Heart right ventricle (tissue), 16 donors: ENCODE measurements around the gene PTBP1. TPM values are rescaled to one million over a fixed set of nuclear protein-coding genes. Genes with fewer than 3 reads are reported as not detected.

Experiments used
- ATAC-seq, 8 donors: fragments of 200-7000 bp; cut with Tn5 transposase; one replicate each; pipeline ENCODE4 v1.9.1; 2020; ENCODE audit warnings: mild to moderate bottlenecking in 8 of 8, moderate library complexity in 8 of 8, moderate number of reproducible peaks in 1 of 8
- DNase-seq, 2 donors: peaks; one replicate each; pipeline ENCODE4 v3.0.0-alpha.2; 2020
- H3K27ac ChIP-seq, 10 donors: fragments of 200-600 bp; sonication (generic) in 2 of 10; one replicate each; pipeline versions ENCODE4 v1.5.0 to v1.8.0; 2020 to 2022; ENCODE audit warnings: mild to moderate bottlenecking in 3 of 10
- H3K27me3 ChIP-seq, 7 donors: fragments of 200-600 bp; one replicate each; pipeline ENCODE4 v1.8.0; 2021 to 2022; ENCODE audit warnings: mild to moderate bottlenecking in 2 of 7
- H3K36me3 ChIP-seq, 9 donors: fragments of 200-600 bp; sonication (generic) in 1 of 9; one replicate each; pipeline versions ENCODE4 v1.5.0 to v1.8.0; 2020 to 2022; ENCODE audit warnings: mild to moderate bottlenecking in 2 of 9
- H3K4me1 ChIP-seq, 9 donors: fragments of 200-600 bp; sonication (generic) in 1 of 9; one replicate each; pipeline versions ENCODE4 v1.5.0 to v1.8.0; 2020 to 2022; ENCODE audit warnings: mild to moderate bottlenecking in 4 of 9
- H3K4me3 ChIP-seq, 10 donors: fragments of 200-600 bp; sonication (generic) in 2 of 10; one replicate each; pipeline versions ENCODE4 v1.5.0 to v1.8.0; 2020 to 2022; ENCODE audit warnings: mild to moderate bottlenecking in 7 of 10, moderate library complexity in 2 of 10
- H3K9me3 ChIP-seq, 11 donors: fragments of 200-600 bp in 10 of 11; sonication (generic) in 2 of 11; one replicate each; pipeline versions ENCODE4 v1.5.0 to v1.8.0; 2013 to 2022; ENCODE audit warnings: mild to moderate bottlenecking in 2 of 11, control low read depth in 1 of 11, moderate library complexity in 1 of 11
- WGBS, 2 donors: extraction: QIAGEN DNeasy Blood & Tissue Kit; methylation state at CpG; one replicate each; pipeline ENCODE4 v1.1.7; 2013; ENCODE audit warnings: inconsistent platforms in 1 of 2; 5-methylcytosine and 5-hydroxymethylcytosine counted together
- intact Hi-C, 10 donors: fragments of 100-400 bp; cut with DNase I; formaldehyde crosslinking; loops; one replicate each; pipeline versions ENCODE4 v1.11.1 to v1.14.2; 2022
- polyA plus RNA-seq, 2 donors: library from polyadenylated mRNA; stranded (reverse); fragments of 200-250 nt; gene quantifications; one replicate each; pipeline ENCODE4 v1.2.3, GENCODE V29; 2013
- total RNA-seq, 10 donors: library from RNA; stranded (reverse); fragmentation: NEBNext Ultra II Directional in 3 of 10; extraction: Animal tissue kit (Norgen Biotek cat#: 25700) in 3 of 10; gene quantifications; one replicate each; pipeline versions ENCODE4 v1.2.1 to v1.2.4, GENCODE V29; 2021 to 2023
- TF ChIP-seq, protein P1 (sequence below), 9 donors: fragments of 200-600 bp; sonication (generic) in 2 of 9; IDR thresholded peaks; one replicate each; pipeline versions ENCODE4 v1.5.0 to v1.8.0; 2021 to 2022; ENCODE audit warnings: antibody characterized with exemption in 9 of 9, mild to moderate bottlenecking in 5 of 9, moderate library complexity in 1 of 9
- donor health status: Arrhythmogenic right ventricular cardiomyopathy.
- donor health status: ischemic (EF 13 %, LVEDD 7.1; RV severe dilation, severe dysfunction).
- donor health status: healthy with polysubstance abuse.
- donor health status: DM: no; HTN: yes; CAD: no.
- donor health status: DM: no; HTN: no; CAD: no.
- donor health status: ischemic (EF 25% LVEDD 6.9; RV normal size, moderate dysfunction).
- donor health status: ischemic (EF 25% LVEDD 5.7; RV mildly dilated, moderate dysfunction).
- donor health status: healthy.
- donor health status: DM: yes; HTN: yes; CAD: no.
- donor health status: Ischemic cardiomyopathy.
- donor health status: ischemic (EF 35%, LVEDD 5.7; RV mildly dilated, moderate dysfunction).
- donor health status: nonischemic (EF 11% LVEDD 7.7; RV severe dilation, severe dysfunction).
- donor health status: DM: yes; HTN: yes; CAD: no.
- donor health status: PGD.
- donor health status: ischemic (EF 29% LVEDD 5.4; RV normal size, mild dysfunction).
- donor health status: nonischemic (EF 23%, LVEDD 6.1; RV moderate dilation, normal function).

Gene PTBP1
- total and polyA plus RNA-seq, 12 donors: 46.2 to 106 (median 56.8) TPM

DNA sequence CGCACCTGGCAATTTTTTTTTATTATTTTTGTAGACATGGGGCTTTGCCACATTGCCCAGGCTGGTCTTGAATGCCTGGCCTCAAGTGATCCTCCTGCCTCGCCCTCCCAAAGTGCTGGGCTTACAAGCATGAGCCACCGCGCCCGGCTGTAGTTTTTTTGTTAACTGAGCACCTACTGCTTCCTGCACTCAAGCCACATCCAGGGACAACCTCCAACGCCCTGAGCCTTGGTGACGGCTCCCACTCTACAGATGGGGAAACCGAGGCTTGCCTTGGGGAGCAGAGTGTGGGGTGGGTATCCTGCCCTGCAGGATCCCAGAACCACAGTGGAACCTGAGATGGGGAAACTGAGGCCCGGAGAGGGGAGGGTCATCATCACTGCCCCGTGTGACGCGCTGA lies 57.9 kb downstream of the PTBP1 start:
- H3K4me3 ChIP-seq: no peak overlapping the region
- H3K9me3 ChIP-seq: no peaks in the 10 kb centered on the region
- H3K27me3 ChIP-seq: peaks cover 0 to 67% (median 46%) of the 10 kb centered on the region in 7 donors
- peaks cover 7 to 42% (median 10%) of the 10 kb centered on the region in 9 donors for H3K4me1 ChIP-seq
- WGBS, 2 donors: 86 to 91% methylated on average over 12 of the region's 12 CpGs
- TF ChIP-seq, protein P1, sequence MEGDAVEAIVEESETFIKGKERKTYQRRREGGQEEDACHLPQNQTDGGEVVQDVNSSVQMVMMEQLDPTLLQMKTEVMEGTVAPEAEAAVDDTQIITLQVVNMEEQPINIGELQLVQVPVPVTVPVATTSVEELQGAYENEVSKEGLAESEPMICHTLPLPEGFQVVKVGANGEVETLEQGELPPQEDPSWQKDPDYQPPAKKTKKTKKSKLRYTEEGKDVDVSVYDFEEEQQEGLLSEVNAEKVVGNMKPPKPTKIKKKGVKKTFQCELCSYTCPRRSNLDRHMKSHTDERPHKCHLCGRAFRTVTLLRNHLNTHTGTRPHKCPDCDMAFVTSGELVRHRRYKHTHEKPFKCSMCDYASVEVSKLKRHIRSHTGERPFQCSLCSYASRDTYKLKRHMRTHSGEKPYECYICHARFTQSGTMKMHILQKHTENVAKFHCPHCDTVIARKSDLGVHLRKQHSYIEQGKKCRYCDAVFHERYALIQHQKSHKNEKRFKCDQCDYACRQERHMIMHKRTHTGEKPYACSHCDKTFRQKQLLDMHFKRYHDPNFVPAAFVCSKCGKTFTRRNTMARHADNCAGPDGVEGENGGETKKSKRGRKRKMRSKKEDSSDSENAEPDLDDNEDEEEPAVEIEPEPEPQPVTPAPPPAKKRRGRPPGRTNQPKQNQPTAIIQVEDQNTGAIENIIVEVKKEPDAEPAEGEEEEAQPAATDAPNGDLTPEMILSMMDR (IDR thresholded peaks at IDR 0.05): no peak
- ATAC-seq (no peak), DNase-seq (no peak)
- H3K27ac ChIP-seq: no peak overlapping the region
- intact Hi-C loops: loop anchor here in 5 of 10 donors (5.0 to 10.0 kb wide), 7 partner anchors 60 to 130 kb away; partner anchors contain the start of genes WDR18 (in 2 of the 5), KISS1R (in 1 of the 5) and PTBP1 (in 1 of the 5)
- H3K36me3 ChIP-seq: no peaks in the 10 kb centered on the region

GRCh38 chr19:855566-856120 lies 58.4 kb downstream of the PTBP1 start:
- Histone ChIP-seq H3K27me3 (peaks cover 0 to 72% (median 51%) of the 10 kb centered on the region in 7 donors), H3K4me3 (no peak overlapping the region), H3K36me3 (no peaks in the 10 kb centered on the region), H3K4me1 (peaks cover 2 to 42% (median 9%) of the 10 kb centered on the region in 9 donors), H3K9me3 (no peaks in the 10 kb centered on the region), H3K27ac (no peak overlapping the region)
- intact Hi-C loops: loop anchor here in 5 of 10 donors (2.0 to 10.0 kb wide), 8 partner anchors 61 to 129 kb away; partner anchors contain the start of genes WDR18 (in 2 of the 5), KISS1R (in 1 of the 5) and PTBP1 (in 1 of the 5)
- DNase-seq: no peak
- TF ChIP-seq, protein P1 (IDR thresholded peaks at IDR 0.05): no peak
- ATAC-seq: no peak
- 74 to 75% methylated on average over 40 of the region's 40 CpGs for WGBS, 2 donors

DNA sequence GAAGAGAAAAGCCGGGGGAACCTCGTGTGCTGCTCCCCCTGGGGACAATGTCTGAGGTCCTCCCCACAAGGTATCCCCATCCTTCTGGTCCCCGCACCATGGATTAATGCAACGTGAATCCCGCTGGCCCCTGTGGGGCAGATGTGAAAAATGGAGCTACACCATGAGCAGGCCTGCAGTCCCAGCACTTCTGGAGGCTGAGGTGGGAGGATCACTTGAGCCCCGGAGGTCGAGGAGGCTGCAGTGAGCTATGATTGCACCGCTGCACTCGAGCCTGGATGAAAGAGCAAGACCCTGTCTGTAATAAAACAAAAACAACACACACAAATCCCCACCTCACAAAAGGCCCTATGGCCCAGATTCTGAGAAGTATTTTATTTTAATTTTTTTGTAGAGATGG lies 61.0 kb downstream of the PTBP1 start:
- H3K9me3 ChIP-seq: no peaks in the 10 kb centered on the region
- peaks cover 0 to 35% (median 7%) of the 10 kb centered on the region in 9 donors for H3K4me1 ChIP-seq
- peaks cover 0 to 62% (median 44%) of the 10 kb centered on the region in 7 donors for H3K27me3 ChIP-seq
- H3K27ac ChIP-seq: peak overlapping the region in 2 of 10 donors; percentile 74 to 79
- WGBS, 2 donors: 77 to 81% methylated on average over 9 of the region's 9 CpGs
- DNase-seq (no peak), ATAC-seq (no peak)
- intact Hi-C loops: loop anchor here in 5 of 10 donors (5.0 to 10.0 kb wide), 7 partner anchors 59 to 127 kb away; partner anchors contain the start of genes WDR18 (in 2 of the 5), KISS1R (in 1 of the 5) and PTBP1 (in 1 of the 5)
- TF ChIP-seq, protein P1 (IDR thresholded peaks at IDR 0.05): no peak
- no peaks in the 10 kb centered on the region for H3K36me3 ChIP-seq
- H3K4me3 ChIP-seq: no peak overlapping the region

GRCh38 chr19:858868-859843 lies 61.9 kb downstream of the PTBP1 start, which contains the start of gene CFD:
Gene CFD, plus strand, starts transcription at chr19:859664. Its CDS starts 26 bp downstream, at chr19:859690.
- Histone ChIP-seq H3K36me3 (no peaks in the 10 kb centered on the region), H3K27ac (peak within 1 kb of the TSS; percentile 8 to 86 (median 78)), H3K4me1 (peaks cover 0 to 44% (median 10%) of the 10 kb centered on the region in 9 donors), H3K27me3 (peaks cover 0 to 58% (median 39%) of the 10 kb centered on the region in 7 donors), H3K9me3 (no peaks in the 10 kb centered on the region), H3K4me3 (peak within 1 kb of the TSS; percentile 16 to 57 (median 46))
- TF ChIP-seq, protein P1 (IDR thresholded peaks at IDR 0.05): no peak
- DNase-seq (peak in 1 of 2 donors; percentile 81), ATAC-seq (peak; percentile 56 to 72 (median 64))
- intact Hi-C loops: loop anchor here in 5 of 10 donors (5.0 to 10.0 kb wide), 7 partner anchors 58 to 126 kb away; partner anchors contain the start of genes WDR18 (in 2 of the 5), KISS1R (in 1 of the 5) and PTBP1 (in 1 of the 5)
- 41 to 48% methylated on average over 24 of the region's 24 CpGs for WGBS, 2 donors
